SK-N-MC (cell line): ENCODE measurements around the gene KCNH6.

Experiments
- EZH2 ChIP-seq: fragments of 200-600 bp; sonication (generic); IDR thresholded peaks from one replicate; pipeline ENCODE4 v1.6.1; 2017; ENCODE audit warnings: antibody characterized with exemption
- FOXP2 ChIP-seq: optimal IDR thresholded peaks from 2 replicates; pipeline ENCODE3; 2011; ENCODE audit warnings: mild to moderate bottlenecking, moderate library complexity; ENCODE audit not compliant: insufficient read depth; ENCODE audit errors: extremely low read length, control extremely low read depth
- POLR2AphosphoS5 ChIP-seq: IDR thresholded peaks from 2 replicates; pipeline ENCODE4 v1.6.1; 2012; ENCODE audit warnings: mild to moderate bottlenecking, low read depth, low read length, borderline replicate concordance

GRCh38 chr17:63567229-63567628 is 44.1 kb downstream of the KCNH6 start:
- TF ChIP-seq POLR2AphosphoS5 (no peak), EZH2 (no peak), FOXP2 (no peak)
